ENCODE data around the gene TSG101. TPM values are rescaled to one million over a fixed set of nuclear protein-coding genes. Genes with fewer than 3 reads are reported as not detected.

TSG101 gene
- total RNA-seq, 4 donors from 2014 or later, result 60.1 to 72.8 (median 66.5) TPM

GRCh38 chr11:18536209-18536608 is 9.5 kb upstream of the TSG101 start:
- Histone ChIP-seq H3K36me3 (peaks cover 0 to 66% of the 10 kb centered on the region in 2 donors), H3K4me1 (no peaks in the 10 kb centered on the region), H3K27me3 (no peaks in the 10 kb centered on the region), H3K4me3 (no peak overlapping the region), H3K27ac (no peak overlapping the region), H3K9me3 (no peaks in the 10 kb centered on the region)
- no peak for ATAC-seq
- TF ChIP-seq EP300 (IDR thresholded peaks at IDR 0.05) (no peak), POLR2AphosphoS5 (IDR thresholded peaks at IDR 0.05) (no peak), POLR2A (IDR thresholded peaks at IDR 0.05) (no peak)
- TF ChIP-seq, protein P1, sequence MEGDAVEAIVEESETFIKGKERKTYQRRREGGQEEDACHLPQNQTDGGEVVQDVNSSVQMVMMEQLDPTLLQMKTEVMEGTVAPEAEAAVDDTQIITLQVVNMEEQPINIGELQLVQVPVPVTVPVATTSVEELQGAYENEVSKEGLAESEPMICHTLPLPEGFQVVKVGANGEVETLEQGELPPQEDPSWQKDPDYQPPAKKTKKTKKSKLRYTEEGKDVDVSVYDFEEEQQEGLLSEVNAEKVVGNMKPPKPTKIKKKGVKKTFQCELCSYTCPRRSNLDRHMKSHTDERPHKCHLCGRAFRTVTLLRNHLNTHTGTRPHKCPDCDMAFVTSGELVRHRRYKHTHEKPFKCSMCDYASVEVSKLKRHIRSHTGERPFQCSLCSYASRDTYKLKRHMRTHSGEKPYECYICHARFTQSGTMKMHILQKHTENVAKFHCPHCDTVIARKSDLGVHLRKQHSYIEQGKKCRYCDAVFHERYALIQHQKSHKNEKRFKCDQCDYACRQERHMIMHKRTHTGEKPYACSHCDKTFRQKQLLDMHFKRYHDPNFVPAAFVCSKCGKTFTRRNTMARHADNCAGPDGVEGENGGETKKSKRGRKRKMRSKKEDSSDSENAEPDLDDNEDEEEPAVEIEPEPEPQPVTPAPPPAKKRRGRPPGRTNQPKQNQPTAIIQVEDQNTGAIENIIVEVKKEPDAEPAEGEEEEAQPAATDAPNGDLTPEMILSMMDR (IDR thresholded peaks at IDR 0.05), result no peak
- WGBS, 2 donors (ENCODE audit: low coverage in 1 of 2), result 69 to 79% methylated on average over 1 of the region's 1 CpG

DNA sequence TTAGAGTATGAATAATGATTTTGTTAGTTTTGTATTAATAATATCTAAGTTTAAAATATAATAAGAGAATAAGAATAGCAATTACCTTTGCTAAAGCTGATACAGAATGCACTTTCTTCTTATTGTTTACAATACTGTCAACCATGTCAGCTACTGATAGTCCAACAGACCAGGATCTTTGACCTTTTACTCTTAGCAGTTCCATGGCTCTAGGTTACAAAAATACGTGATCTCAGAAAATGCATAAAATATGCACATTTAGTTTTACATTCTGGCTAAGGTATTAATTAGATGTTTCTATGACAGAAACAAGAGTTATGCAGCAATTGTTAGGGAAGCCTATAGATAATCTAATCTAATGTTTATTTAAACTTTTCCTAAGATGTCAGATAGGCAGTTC is 7.5 kb upstream of the TSG101 start:
- Histone ChIP-seq H3K4me1 (no peaks in the 10 kb centered on the region), H3K27ac (no peak overlapping the region), H3K27me3 (no peaks in the 10 kb centered on the region), H3K36me3 (peaks cover 0 to 75% of the 10 kb centered on the region in 2 donors), H3K4me3 (no peak overlapping the region), H3K9me3 (no peaks in the 10 kb centered on the region)
- no peak for ATAC-seq
- 67 to 73% methylated on average over 1 of the region's 1 CpG for WGBS, 2 donors (ENCODE audit: low coverage in 1 of 2)
- TF ChIP-seq POLR2A (IDR thresholded peaks at IDR 0.05) (no peak), POLR2AphosphoS5 (IDR thresholded peaks at IDR 0.05) (no peak), EP300 (IDR thresholded peaks at IDR 0.05) (no peak)
- TF ChIP-seq, protein P1 (IDR thresholded peaks at IDR 0.05), result no peak

- H3K27ac ChIP-seq, result no peak overlapping the region
- no peak for ATAC-seq
- peaks cover 0 to 4% (median 0%) of the 10 kb centered on the region in 3 donors for H3K4me1 ChIP-seq
- peaks cover 0 to 75% of the 10 kb centered on the region in 2 donors for H3K36me3 ChIP-seq
- H3K9me3 ChIP-seq, result no peaks in the 10 kb centered on the region
- H3K4me3 ChIP-seq, result no peak overlapping the region
- WGBS, 2 donors (ENCODE audit: low coverage in 1 of 2), result 83 to 93% methylated on average over 3 of the region's 3 CpGs
- H3K27me3 ChIP-seq, result no peaks in the 10 kb centered on the region
- TF ChIP-seq POLR2AphosphoS5 (IDR thresholded peaks at IDR 0.05), result no peak
- no peak for TF ChIP-seq EP300 (IDR thresholded peaks at IDR 0.05)
Observed at GRCh38 chr11:18533365-18533764, 6.6 kb upstream of the TSG101 start.

GRCh38 chr11:18527512-18527911 is 770 bp upstream of the TSG101 start:
- H3K4me1 ChIP-seq, result peaks cover 0 to 48% (median 4%) of the 10 kb centered on the region in 3 donors
- peak overlapping the region; percentile 86 to 94 for H3K4me3 ChIP-seq
- H3K9me3 ChIP-seq, result no peaks in the 10 kb centered on the region
- peaks cover 0 to 22% of the 10 kb centered on the region in 2 donors for H3K36me3 ChIP-seq
- H3K27me3 ChIP-seq, result no peaks in the 10 kb centered on the region
- no peak for ATAC-seq
- peak overlapping the region; percentile 91 to 95 (median 92) for H3K27ac ChIP-seq
- WGBS, 2 donors (ENCODE audit: low coverage in 1 of 2), result 20 to 48% methylated on average over 5 of the region's 5 CpGs
- TF ChIP-seq POLR2A (IDR thresholded peaks at IDR 0.05) (no peak), EP300 (IDR thresholded peaks at IDR 0.05) (no peak), POLR2AphosphoS5 (IDR thresholded peaks at IDR 0.05) (no peak)
- TF ChIP-seq, protein P1 (IDR thresholded peaks at IDR 0.05), result no peak

DNA sequence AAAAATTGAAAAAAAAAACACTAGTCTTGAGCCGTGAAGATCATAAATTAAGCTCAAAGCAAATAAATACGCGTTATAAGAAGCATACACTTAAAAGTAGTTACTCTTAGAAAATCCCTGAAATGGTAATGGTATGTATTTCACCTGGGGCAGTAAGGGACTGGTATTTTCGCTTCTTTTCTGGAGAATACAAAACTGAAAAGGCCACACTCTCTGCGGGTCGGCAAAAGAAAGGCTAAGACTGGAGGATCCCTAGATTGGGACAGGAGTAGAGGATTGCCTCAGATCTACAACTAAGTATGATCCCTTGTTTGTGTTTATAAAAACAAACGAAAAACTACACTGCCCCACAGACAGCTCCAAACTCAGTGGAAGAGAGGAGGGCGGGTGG is 617 bp downstream of the TSG101 start:
- peak overlapping the region; percentile 86 to 94 for H3K4me3 ChIP-seq
- no peaks in the 10 kb centered on the region for H3K27me3 ChIP-seq
- peak overlapping the region; percentile 91 to 95 (median 92) for H3K27ac ChIP-seq
- H3K4me1 ChIP-seq, result peaks cover 0 to 56% (median 4%) of the 10 kb centered on the region in 3 donors
- H3K36me3 ChIP-seq, result peaks cover 0 to 10% of the 10 kb centered on the region in 2 donors
- no peak for ATAC-seq
- TF ChIP-seq POLR2AphosphoS5 (IDR thresholded peaks at IDR 0.05), result no peak
- no peak for TF ChIP-seq EP300 (IDR thresholded peaks at IDR 0.05)
- no peak for TF ChIP-seq POLR2A (IDR thresholded peaks at IDR 0.05)
- TF ChIP-seq, protein P1 (IDR thresholded peaks at IDR 0.05), result no peak
- 2% methylated on average over 7 to 8 of the region's 8 CpGs for WGBS, 2 donors (ENCODE audit: low coverage in 1 of 2)
- H3K9me3 ChIP-seq, result no peaks in the 10 kb centered on the region

Data from gastroesophageal sphincter (tissue), 4 donors.